Kidney tubule cell (primary cell): Measurements from ENCODE around the gene HMCN1.
"Not testable (repeated sequence)": the region's sequence is repeated elsewhere in the genome, so short reads cannot be mapped to it uniquely, and the experiment has no call there.

Source experiments
- DNase-seq: peaks from one replicate; pipeline ENCODE4 v3.0.0-alpha.2; 2018; ENCODE audit warnings: low spot score

HMCN1 gene

GRCh38 chr1:186152620-186153239 is 418.5 kb downstream of the HMCN1 start:
- peak; percentile 25 for DNase-seq

DNA sequence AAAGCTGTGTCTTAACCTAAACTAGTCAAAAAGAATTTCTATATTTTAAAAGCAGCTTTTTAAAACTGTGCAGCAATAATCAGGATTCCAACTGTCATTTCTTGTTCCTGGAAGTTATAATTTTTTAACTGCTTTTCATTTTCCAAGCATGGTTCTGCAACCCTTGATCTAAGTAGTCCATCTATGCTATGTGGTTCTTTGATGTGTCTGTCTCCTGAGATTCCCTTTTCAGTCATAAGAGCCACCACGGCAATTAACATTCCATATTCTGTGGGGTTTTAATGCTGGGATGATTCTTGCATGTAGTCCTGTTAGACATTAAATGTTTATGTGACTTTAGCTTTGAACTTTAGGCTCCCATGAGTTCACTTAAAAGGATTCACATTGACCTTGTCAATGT is 420.5 kb downstream of the HMCN1 start:
- DNase-seq: no peak

DNA sequence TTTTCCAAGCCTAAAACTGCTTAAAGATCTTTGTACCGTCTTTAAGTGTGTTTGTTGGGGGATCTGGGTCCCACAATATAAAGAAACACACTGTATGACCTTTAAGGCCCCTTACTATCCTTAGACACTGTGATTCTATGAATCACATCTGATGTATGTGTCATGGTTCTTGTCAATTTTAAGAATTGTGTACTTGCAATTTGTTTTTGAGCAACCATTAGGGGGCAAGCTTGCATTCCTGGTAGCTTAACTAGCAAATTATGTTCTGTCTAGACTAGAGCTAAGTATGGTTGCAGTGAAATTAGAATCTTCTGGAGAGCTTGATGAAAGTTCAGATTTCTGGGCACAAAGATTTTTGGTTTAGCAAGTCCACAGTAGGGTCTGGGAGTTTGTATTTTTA is 421.4 kb downstream of the HMCN1 start:
- peak; percentile 78 for DNase-seq

DNA sequence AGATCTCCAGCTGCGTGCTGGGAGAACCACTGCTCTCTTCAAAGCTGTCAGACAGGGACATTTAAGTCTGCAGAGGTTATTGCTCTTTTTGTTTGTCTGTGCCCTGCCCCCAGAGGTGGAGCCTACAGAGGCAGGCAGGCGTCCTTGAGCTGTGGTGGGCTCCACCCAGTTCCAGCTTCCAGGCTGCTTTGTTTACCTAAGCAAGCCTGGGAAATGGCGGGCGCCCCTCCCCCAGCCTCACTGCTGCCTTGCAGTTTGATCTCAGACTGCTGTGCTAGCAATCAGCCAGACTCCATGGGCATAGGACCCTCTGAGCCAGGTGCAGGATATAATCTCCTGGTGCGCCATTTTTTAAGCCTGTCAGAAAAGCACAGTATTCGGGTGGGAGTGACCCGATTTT is 428.7 kb downstream of the HMCN1 start:
- DNase-seq: not testable (repeated sequence)

DNA sequence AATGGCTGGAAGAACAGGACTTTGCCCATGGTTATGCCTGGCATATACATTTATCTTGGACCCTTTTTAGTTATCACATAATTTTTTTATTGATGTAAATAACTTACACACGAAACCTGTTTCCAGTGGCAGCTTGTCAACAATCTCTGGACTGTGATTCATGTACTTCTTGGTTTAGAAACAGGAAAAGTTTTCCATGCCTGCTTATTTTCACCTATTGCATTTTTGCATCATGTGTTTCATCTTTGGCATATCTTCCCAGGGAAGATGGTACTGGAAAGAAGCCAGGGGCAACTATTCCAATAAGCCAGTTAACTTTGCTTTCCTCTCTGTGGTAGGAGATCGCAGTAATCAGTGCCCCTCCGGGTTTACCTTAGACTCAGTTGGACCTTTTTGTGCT is 430.6 kb downstream of the HMCN1 start:
- DNase-seq: no peak

DNA sequence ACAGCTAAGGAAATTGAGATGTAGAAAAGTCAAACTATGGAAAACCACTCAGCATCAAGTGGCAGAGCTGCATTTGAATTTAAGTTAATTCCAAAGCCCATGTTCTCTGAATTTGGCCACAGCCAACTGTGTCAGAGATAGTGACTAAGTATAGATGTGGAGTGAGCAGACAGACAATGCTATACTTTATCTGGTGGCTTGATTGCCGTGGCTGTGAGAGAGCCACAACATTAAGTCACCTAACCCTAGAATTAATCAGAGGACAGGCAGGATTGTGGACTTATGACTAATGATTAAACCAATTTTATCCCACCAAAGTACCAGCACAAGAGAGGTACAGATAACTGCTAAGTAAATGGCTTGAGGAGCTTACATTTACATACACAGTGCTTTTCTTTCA is 431.1 kb downstream of the HMCN1 start:
- peak; percentile 62 for DNase-seq

GRCh38 chr1:186167096-186167668 is 433.0 kb downstream of the HMCN1 start:
- DNase-seq: no peak

DNA sequence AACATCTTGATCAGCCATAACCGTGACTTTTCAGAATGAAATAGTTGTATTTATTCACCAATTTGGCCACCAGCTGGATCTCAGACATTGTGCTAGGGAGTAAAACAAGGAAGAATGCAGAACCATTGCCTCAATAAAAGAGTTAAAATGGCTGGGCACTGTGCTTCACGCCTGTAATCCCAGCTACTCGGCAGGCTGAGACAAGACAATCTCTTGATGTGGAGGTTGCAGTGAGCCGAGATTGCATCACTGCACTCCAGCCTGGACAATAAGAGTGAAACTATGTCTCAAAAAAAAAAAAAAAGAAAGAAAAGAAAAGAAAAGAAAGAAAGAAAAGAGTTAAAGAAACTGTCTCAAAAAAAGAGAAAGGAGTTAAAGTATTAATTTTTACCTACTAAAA is 441.4 kb downstream of the HMCN1 start:
- DNase-seq: no peak

GRCh38 chr1:186178426-186179043 is 444.3 kb downstream of the HMCN1 start:
- DNase-seq: peak; percentile 42

DNA sequence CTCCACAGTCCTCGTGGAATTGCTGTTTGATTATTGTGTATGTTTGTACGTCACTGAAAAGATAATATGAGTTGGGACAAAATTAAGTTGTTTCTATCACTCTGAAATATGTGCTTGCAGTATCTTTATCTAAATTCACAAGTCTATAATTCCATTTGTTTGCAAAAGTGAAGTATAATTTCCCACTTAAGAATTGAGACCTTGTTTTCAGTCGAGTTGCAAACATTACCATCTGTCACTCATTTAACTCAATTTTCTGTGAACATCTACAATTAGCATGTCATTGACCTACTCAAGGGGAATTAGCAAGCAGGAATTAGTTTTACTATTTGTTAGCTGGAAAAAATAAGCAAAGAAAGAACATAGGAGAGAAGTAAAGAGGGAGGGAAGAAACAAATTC is 445.0 kb downstream of the HMCN1 start:
- no peak for DNase-seq

DNA sequence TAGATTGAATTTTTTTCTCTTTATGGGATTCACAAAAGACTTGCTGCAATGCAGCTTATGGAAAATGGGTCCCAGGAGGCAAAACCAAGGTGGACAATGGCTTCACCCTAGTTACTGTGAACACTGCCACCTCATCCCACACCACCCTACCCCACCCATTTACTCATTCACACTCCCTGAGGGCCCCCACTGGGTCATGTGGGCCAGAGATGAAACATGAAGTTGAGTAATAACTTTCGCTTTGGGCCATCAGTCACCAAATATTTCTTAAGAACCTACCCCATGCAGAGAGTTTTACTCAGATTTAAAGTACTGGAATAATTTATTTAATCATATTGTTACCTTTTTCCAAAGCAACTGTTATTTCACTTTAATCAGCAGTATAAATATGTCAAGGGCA is 449.0 kb downstream of the HMCN1 start:
- DNase-seq: peak; percentile 94

DNA sequence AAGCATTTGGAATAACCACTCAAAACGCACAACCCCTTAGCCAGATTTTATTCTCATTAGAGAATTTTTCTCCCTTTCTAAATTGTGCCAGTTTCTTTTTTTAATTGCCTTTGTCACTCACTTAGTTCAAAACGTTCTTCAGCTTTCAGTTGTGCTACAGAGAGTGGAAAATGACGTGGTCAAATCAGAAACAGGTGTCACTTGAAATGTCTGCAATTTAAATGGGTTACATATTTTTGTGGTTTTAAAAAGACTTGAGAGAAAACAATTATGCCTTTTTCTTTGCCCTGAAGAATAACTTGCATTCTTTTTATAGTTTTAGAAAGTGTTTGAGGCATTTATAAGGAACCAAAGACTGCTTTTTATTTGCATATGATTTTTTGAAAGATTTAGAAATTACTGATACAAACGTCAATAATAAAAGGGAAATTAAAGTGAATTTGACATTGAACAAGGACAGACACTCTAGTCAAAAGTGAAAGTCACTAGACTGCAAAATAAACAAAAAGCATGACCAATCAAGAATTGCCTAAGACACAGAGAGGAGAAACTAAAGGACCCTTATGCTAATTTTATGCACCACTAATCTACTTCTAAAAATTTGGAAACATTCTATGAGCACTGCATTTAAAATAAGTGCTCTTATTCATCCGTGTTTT is 449.9 kb downstream of the HMCN1 start:
- peak; percentile 66 for DNase-seq

DNA sequence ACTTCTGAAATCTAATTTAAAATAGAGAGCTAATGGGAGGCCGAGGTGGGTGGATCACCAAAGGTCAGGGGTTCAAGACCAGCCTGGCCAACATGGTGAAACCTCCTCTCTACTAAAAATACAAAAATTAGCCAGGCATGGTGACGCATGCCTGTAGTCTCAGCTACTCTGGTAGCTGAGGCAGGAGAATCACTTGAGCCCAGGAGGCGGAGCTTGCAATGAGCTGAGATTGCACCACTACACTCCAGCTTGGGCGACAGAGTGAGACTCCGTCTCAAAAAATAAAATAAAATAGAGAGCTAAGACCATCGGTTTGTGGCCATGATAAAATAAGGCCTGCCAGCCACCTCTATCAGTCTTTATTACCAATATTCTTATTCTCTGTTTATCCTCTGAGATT is 452.1 kb downstream of the HMCN1 start:
- not testable (repeated sequence) for DNase-seq

DNA sequence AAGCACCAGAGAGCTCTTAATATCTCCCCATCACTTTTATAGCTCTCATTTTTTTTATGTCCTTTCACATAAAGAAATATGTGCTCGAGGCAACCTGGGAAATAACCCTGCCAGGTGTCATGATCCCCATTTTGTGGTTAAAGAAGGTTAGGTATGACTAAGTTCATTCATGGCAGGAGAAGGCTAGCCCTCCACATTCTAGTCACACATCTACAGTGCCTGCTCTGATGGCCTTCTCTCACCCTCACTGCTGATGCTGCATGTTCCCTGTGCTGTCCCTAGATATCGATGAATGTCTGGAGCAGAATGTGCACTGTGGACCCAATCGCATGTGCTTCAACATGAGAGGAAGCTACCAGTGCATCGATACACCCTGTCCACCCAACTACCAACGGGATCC is 453.4 kb downstream of the HMCN1 start:
- peak; percentile 89 for DNase-seq

GRCh38 chr1:186188004-186188539 is 453.9 kb downstream of the HMCN1 start:
- DNase-seq: peak; percentile 94

DNA sequence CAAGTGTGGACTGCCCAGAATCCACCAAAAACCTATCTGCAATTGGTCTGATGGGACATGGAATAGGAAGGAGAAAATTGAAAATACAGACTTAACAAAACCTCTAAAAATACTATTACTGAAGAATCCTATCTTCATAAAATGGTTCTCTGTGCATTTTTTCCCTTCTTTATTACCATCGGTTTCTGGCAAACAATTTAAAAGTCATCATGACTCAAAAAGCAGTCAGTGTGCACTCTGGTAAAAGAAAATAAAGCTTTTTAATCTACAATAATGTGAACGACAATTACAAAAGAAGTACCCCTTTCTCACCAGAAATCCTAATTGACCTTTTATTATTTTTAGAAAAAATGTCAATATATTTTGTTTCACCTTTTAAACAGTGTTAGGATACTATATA is 454.5 kb downstream of the HMCN1 start:
- DNase-seq: no peak

DNA sequence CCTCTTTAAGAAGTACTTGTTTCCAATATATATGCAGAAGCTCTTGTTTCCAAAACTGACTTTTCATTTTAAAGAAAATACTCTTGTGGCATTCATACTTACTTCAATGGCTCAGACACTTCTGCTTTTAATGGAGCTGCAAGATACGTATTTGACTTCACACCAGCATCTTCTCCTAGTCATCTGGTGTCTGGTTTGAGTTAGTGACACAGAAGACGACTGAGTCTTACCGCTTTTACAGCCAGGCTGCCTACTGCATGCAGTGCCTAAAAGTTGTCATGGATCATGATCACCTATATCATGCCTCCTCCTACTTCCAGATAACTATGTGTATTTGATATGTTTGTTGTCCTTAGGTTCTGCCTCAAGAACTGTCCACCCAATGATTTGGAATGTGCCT is 455.0 kb downstream of the HMCN1 start:
- DNase-seq: no peak

GRCh38 chr1:186191511-186191910 is 457.3 kb downstream of the HMCN1 start:
- no peak for DNase-seq

DNA sequence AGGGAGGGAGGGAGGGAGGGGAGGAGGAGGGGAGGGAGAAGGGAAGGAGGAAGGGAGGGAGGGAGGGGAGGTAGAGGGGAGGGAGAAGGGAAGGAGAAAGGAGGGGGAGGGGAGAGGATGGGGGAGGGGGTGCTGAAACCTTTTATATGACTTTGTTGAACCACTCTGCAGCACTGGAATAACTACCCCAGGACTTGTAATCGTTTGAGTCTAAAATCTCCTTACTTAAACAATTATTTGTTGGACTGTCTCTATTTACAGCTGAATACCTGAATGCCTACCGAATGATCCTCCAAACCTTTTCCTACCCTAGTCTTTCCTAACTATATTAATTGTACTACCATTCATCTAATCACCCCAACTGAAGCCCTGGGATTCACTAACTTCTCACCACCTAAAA is 459.0 kb downstream of the HMCN1 start:
- no peak for DNase-seq

- no peak for DNase-seq
Measured at GRCh38 chr1:186194107-186194756, 460.0 kb downstream of the HMCN1 start.

GRCh38 chr1:186195377-186195931 is 461.3 kb downstream of the HMCN1 start:
- peak; percentile 68 for DNase-seq

DNA sequence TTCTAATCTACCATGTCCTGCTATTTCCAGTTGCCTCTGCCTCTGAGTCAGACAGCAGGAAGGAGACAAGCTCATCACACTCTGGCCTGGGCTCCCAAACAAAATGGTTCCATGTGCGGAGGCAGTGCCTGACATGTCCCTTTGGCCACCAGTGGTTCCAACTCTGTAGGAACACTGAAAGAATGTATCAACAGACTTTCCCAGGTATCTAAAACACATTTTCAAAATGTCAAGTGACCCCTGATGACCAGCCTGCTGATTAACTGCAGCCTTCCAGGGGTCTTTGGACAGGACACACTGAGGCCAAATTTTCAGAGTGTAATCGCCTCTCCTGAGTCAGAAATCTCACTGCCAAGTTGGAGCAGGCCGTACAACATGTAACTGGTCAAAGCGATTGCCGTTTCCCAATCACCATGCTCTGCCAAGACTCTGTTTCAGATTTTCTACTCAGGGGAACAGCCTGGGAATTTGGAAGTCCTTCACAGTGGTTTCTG is 468.1 kb downstream of the HMCN1 start:
- DNase-seq: no peak
